ENCODE data around the gene PSMG4.

- TF ChIP-seq CTCF (IDR thresholded peaks at IDR 0.05; ENCODE audit: low read depth, low read length) (no peak), POLR2A (IDR thresholded peaks at IDR 0.05; ENCODE audit: extremely low read depth, insufficient read length) (no peak)
- TF ChIP-seq, protein P1, sequence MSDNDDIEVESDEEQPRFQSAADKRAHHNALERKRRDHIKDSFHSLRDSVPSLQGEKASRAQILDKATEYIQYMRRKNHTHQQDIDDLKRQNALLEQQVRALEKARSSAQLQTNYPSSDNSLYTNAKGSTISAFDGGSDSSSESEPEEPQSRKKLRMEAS (IDR thresholded peaks at IDR 0.05; ENCODE audit: low read depth, low read length): no peak
Measured at GRCh38 chr6:3260296-3260695, 1.5 kb downstream of the PSMG4 start.

All from NB4 (cell line).